Measurements from ENCODE around the gene MGARP.

DNA sequence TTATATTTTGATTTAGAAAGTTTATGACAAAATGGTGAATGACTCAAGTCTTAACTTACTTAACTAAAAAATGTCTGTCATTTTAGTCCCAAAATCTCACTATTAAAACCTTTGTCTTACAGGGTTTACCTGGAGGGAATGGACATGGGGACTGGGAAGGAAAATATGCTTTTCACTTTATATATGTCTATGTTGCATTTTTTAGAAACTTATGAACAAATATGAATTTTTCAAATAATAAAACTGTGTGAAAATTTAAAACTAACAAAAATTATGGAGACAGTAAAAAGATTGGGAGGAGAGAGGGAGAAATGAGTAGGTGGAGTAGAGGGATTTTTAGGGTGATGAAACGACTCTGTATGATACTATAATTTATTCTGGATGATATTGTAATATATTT is 6.2 kb downstream of the MGARP start:
- TF ChIP-seq EZH2 (IDR thresholded peaks at IDR 0.05; ENCODE audit: insufficient read depth, poor library complexity, severe bottlenecking) (no peak), EZH2phosphoT487 (IDR thresholded peaks at IDR 0.05; ENCODE audit: insufficient read depth, low read depth) (no peak)

All from GM23248 (cell line).